ENCODE results near the gene IMPDH1.
A peak's percentile ranks its signal among the peaks of the same experiment; 100 is the strongest.

The IMPDH1 gene

GRCh38 chr7:128427289-128427891, 17.6 kb upstream of the IMPDH1 start:
- no peaks in the 10 kb centered on the region for H3K36me3 ChIP-seq (ENCODE audit: insufficient read depth, low read length)
- H3K4me1 ChIP-seq (ENCODE audit: insufficient read depth, low read length, severe bottlenecking), result no peaks in the 10 kb centered on the region
- no peak overlapping the region for H2AFZ ChIP-seq (ENCODE audit: low read length)
- no peak overlapping the region for H3K9ac ChIP-seq (ENCODE audit: low read length)
- TF ChIP-seq EZH2 (IDR thresholded peaks at IDR 0.05; ENCODE audit: borderline replicate concordance, low read length) (no peak), CTCF (IDR thresholded peaks at IDR 0.05; ENCODE audit: low read length) (peak; percentile 95)
- no peak overlapping the region for H3K4me3 ChIP-seq (ENCODE audit: low read depth, low read length, poor library complexity, severe bottlenecking)
- H3K27me3 ChIP-seq (ENCODE audit: insufficient read depth, low read length), result no peaks in the 10 kb centered on the region; the same call in 1 of the 2 replicates
- no peaks in the 10 kb centered on the region for H3K9me2 ChIP-seq (ENCODE audit: low read depth, low read length)
- no peaks in the 10 kb centered on the region for H3F3A ChIP-seq (ENCODE audit: insufficient read depth, low read length)
- no peaks in the 10 kb centered on the region for H3K79me2 ChIP-seq (ENCODE audit: insufficient read depth, low read length)
- no peaks in the 10 kb centered on the region for H3K9me3 ChIP-seq (ENCODE audit: low read length)
- no peak overlapping the region for H3K27ac ChIP-seq (ENCODE audit: low read depth, low read length, poor library complexity, severe bottlenecking)
- H3K4me2 ChIP-seq (ENCODE audit: low read length), result no peak overlapping the region
- no peaks in the 10 kb centered on the region for H4K20me1 ChIP-seq (ENCODE audit: insufficient read depth, low read length)

GRCh38 chr7:128425850-128426249, 16.1 kb upstream of the IMPDH1 start:
- Histone ChIP-seq H3K36me3 (ENCODE audit: insufficient read depth, low read length) (no peaks in the 10 kb centered on the region), H3K9me2 (ENCODE audit: low read depth, low read length) (no peaks in the 10 kb centered on the region), H3K4me2 (ENCODE audit: low read length) (no peak overlapping the region), H3K4me3 (ENCODE audit: low read depth, low read length, poor library complexity, severe bottlenecking) (no peak overlapping the region), H3K4me1 (ENCODE audit: insufficient read depth, low read length, severe bottlenecking) (no peaks in the 10 kb centered on the region), H3F3A (ENCODE audit: insufficient read depth, low read length) (no peaks in the 10 kb centered on the region), H3K27me3 (ENCODE audit: insufficient read depth, low read length) (no peaks in the 10 kb centered on the region; the same call in 1 of the 2 replicates), H3K27ac (ENCODE audit: low read depth, low read length, poor library complexity, severe bottlenecking) (no peak overlapping the region), H3K79me2 (ENCODE audit: insufficient read depth, low read length) (no peaks in the 10 kb centered on the region), H3K9me3 (ENCODE audit: low read length) (no peaks in the 10 kb centered on the region), H2AFZ (ENCODE audit: low read length) (no peak overlapping the region), H3K9ac (ENCODE audit: low read length) (no peak overlapping the region), H4K20me1 (ENCODE audit: insufficient read depth, low read length) (no peaks in the 10 kb centered on the region)
- TF ChIP-seq EZH2 (IDR thresholded peaks at IDR 0.05; ENCODE audit: borderline replicate concordance, low read length) (no peak), CTCF (IDR thresholded peaks at IDR 0.05; ENCODE audit: low read length) (peak; percentile 100)

GRCh38 chr7:128424686-128425275, 15.0 kb upstream of the IMPDH1 start:
- no peaks in the 10 kb centered on the region for H3K4me1 ChIP-seq (ENCODE audit: insufficient read depth, low read length, severe bottlenecking)
- no peak overlapping the region for H3K9ac ChIP-seq (ENCODE audit: low read length)
- no peaks in the 10 kb centered on the region for H3K36me3 ChIP-seq (ENCODE audit: insufficient read depth, low read length)
- TF ChIP-seq CTCF (IDR thresholded peaks at IDR 0.05; ENCODE audit: low read length), result no peak
- no peak for TF ChIP-seq EZH2 (IDR thresholded peaks at IDR 0.05; ENCODE audit: borderline replicate concordance, low read length)
- no peak overlapping the region for H3K4me3 ChIP-seq (ENCODE audit: low read depth, low read length, poor library complexity, severe bottlenecking)
- no peaks in the 10 kb centered on the region for H3K9me3 ChIP-seq (ENCODE audit: low read length)
- H4K20me1 ChIP-seq (ENCODE audit: insufficient read depth, low read length), result no peaks in the 10 kb centered on the region
- no peaks in the 10 kb centered on the region for H3F3A ChIP-seq (ENCODE audit: insufficient read depth, low read length)
- H3K27me3 ChIP-seq (ENCODE audit: insufficient read depth, low read length), result no peaks in the 10 kb centered on the region
- no peak overlapping the region for H3K27ac ChIP-seq (ENCODE audit: low read depth, low read length, poor library complexity, severe bottlenecking)
- H3K9me2 ChIP-seq (ENCODE audit: low read depth, low read length), result no peaks in the 10 kb centered on the region
- no peak overlapping the region for H3K4me2 ChIP-seq (ENCODE audit: low read length)
- no peaks in the 10 kb centered on the region for H3K79me2 ChIP-seq (ENCODE audit: insufficient read depth, low read length)
- H2AFZ ChIP-seq (ENCODE audit: low read length), result no peak overlapping the region

All from OCI-LY1 (cell line).